ENCODE results near the gene TPH1.
"Not testable (repeated sequence)": the region's sequence is repeated elsewhere in the genome, so short reads cannot be mapped to it uniquely, and the experiment has no call there.

TPH1 gene

DNA sequence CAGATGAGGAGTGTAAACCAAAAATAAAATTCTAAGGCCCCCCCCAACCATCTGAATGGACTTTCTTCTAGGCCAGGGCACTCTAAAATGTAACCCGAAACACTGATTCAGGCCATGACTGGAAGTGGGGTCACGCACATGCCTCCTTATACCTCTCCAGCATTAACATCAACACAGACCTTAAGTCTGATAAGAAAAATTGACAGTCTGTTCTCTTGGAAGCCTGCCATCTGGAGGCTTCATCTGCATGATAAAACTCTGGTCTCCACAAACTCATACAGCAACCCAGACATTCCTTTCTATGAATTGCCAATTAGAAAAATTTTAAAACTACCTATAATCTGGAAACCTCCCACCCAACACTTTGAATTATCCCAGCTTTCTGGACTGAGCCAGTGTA lies 29.3 kb downstream of the TPH1 start:
- no peak for DNase-seq

- DNase-seq: no peak
Observed at GRCh38 chr11:18014876-18015275, 31.2 kb downstream of the TPH1 start.

DNA sequence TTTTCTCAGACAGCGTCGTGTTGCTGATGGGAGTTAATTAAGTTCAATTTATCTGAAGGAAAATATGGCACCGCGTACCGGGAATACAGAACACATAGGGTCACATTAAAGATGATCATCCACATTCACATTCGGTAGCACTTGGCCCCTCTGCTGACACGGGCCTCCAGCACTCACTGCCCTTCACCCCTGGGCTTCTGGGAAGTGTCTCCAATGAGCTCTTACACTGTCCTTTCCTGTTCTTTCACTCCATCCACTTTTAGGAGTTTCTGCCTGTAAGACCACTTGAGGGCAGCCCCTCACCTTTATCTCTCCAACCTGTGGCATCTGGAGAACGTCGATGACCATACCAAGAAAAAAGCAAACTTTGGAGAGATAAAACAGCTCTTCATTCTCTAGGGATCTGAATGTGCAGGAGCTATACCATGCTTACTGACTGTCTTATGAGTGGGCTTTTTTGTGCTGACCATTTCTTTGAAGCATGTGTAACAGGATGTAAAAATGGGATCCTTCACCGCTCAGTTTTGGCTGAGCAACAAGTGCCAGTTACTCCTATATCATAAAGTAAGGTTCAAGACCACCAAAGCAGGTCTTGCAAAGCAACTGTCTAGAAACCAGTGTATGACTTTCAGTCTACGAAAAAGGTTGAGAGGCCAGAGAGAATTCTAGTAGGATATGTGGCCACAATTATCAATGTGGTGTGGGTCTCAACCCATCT lies 32.1 kb downstream of the TPH1 start:
- DNase-seq: no peak

DNA sequence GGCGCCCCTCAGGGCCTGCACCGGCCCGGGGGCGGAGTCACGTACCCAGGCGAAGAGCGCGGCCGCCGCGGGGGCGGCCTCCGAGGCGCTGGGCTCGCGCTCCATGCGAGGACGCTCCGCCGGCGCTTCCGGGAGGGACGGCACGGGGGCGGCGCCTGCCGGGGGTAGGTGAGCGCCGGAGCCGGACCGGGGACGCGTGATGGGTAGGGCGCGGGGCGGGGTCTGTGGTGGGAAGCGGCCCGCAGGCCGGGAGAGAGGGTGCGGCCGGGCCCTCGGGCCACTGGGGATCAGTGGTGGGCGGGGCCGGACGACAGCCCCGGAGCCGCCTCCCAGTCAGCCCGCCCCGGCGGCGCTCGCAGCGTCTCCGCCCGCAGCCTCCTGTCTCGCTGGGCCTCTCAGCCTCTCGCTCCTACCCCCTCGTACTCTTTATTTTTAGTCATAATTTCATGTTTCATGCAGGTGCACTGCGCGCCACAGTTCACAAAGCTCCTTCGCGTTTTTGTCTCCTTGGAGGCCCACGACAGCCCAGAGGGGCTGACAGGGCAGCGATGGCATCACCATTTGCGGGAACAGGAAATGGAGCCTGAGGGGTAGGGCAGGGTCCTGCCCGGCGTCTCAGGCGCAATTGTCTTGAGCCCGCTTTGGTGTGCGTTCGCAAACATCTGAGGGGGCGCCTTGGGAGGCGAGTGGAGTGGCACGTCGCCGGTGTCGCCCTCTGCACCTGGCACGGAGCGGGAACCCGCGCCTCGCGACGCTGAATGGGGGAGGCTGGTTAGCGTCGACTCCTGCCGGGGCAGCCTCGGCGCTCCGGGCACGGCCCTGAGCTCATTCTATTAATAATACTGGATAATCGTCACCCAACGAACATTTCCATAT lies 32.9 kb downstream of the TPH1 start, which contains the start of gene SERGEF:
Gene SERGEF, minus strand, starts transcription at position 142 of the 876 bp plus-strand sequence. Its CDS starts 37 bp downstream, at position 105.
- DNase-seq: peak; percentile 61 to 91 (median 70)

- DNase-seq: peak in 1 of 4 experiments; percentile 36
Observed at GRCh38 chr11:18012122-18012905, 33.8 kb downstream of the TPH1 start.

DNA sequence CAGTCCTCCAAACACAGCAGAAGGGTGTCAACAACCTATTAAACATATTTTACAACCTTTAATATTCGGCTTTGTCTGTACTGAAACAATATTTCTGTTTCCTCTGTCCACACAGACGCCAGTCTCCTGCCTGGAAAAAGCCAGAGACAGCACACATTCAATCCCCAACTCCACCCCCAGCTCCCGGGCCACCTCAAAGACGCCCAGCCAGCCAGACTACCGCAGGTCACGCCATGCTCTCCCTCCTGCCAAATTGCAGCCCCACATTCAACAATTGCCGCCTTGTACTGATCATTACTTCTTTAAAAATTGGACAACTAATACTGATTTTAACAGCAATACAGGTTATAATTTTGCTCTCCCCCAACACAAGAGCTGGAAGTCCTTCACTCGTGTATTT lies 34.4 kb downstream of the TPH1 start:
- DNase-seq: no peak

GRCh38 chr11:18010977-18011586 lies 35.0 kb downstream of the TPH1 start:
- DNase-seq: no peak

GRCh38 chr11:18010121-18010670 lies 35.9 kb downstream of the TPH1 start:
- no peak for DNase-seq

DNA sequence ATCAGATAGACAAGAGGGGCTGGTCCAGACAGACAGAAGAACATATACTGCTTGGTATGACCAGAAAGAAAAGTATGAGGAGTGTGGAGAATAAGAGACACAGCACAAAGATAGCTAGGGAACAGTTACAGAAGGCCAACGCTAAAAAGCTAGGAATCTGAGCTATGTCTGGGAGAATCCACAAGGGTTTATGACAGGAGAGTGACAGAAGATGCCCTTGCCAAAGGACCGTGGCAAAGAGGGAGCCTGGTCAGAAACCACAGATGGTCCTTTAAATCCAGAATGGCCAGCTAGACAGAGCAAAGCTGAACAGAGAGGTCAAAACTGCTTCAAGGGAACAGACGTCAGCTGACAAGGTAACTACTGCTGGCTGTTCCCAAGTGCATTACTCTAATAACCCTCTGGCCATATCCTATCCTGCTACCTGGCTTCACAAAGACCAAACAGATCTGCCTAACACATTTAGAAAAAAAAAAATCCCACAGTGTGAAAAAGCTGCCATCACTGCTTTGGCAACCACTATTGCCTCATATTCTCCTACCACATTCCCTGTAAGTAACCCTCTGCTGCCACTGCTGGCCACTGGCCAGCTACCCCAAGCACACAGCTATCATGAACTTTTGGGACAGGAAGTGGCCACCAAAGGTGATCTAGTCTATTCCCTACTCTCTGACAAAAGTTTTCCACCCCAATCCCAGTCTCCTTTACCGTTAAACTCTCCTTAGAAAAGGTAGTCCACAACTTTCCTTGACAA lies 40.5 kb downstream of the TPH1 start:
- DNase-seq: no peak

DNA sequence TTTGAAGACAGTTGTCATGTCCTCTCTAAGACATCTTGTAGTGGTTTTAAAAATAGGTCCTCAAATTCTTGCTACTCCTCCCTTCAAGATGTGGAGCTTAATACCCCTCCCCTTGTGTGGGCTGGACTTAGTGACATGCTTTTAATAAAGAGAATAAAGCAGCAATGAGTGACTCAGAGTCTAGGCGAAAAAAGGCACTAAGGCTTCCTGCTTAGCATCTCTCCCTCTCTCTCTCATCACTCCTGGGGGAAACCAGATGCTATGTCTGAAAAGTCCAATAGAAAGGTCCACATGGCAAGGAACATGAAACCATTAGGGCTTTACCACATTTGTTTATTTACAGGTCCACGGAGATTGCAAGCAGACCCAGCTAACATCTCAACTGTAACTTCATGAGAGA lies 44.9 kb downstream of the TPH1 start:
- no peak for DNase-seq

GRCh38 chr11:18000760-18001159 lies 45.3 kb downstream of the TPH1 start:
- DNase-seq: no peak

DNA sequence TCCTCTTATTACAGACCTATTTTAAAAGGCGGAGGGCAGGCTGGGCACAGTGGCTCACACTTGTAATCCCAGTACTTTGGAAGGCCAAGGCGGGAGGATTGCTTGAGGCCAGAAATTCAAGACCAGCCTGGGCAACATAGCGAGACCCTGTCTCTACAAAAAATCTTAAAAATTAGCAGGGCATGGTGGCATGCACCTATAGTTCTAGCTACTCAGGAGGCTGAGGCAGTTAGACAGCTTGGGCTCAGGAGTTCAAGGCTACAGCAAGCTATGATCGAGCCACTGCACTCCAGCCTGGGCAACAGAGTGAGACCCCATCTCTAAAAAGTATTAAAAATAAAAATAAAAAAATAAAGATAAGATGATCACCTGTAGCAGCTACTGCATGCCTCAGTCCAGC lies 45.9 kb downstream of the TPH1 start:
- DNase-seq: not testable (repeated sequence)

Data from activated naive CD4-positive, alpha-beta T cell (primary cell).